B cell (primary cell): ENCODE measurements around the gene SLC17A4. TPM values are rescaled to one million over a fixed set of nuclear protein-coding genes. Genes with fewer than 3 reads are reported as not detected.

Experiments used
- ATAC-seq: fragments of 200-7000 bp; cut with Tn5 transposase; one replicate; pipeline ENCODE4 v1.10.0; 2021; ENCODE audit warnings: low read depth, mild to moderate bottlenecking, moderate number of reproducible peaks, moderate library complexity
- CTCF ChIA-PET: fragments of 350-600 bp; sonication (Branson Sonifier 250); formaldehyde crosslinking; loops from one replicate; lab custom pipeline; 2021; ENCODE audit warnings: antibody characterized with exemption, inconsistent platforms; lab: Charles Lee
- POLR2A ChIA-PET: fragments of 350-600 bp; sonication (Branson Sonifier 250); formaldehyde crosslinking; loops from one replicate; lab custom pipeline; 2021; ENCODE audit warnings: antibody characterized with exemption; lab: Charles Lee
- DNase-seq: peaks from one replicate; pipeline ENCODE4 v3.0.0; 2013
- H2AFZ ChIP-seq: 2 replicates; pipeline ENCODE4 v1.6.1; 2012; ENCODE audit warnings: mild to moderate bottlenecking, low read depth, low read length; ENCODE audit not compliant: insufficient read depth, poor library complexity, severe bottlenecking
- H3K27ac ChIP-seq, 2 donors: 1 replicate in 1 of 2; 2 replicates in 1 of 2; pipeline ENCODE4 v1.5.1; 2012 to 2013; ENCODE audit warnings: low read length in 2 of 2, mild to moderate bottlenecking in 2 of 2, moderate library complexity in 1 of 2
- H3K27me3 ChIP-seq, 4 experiments: fragments of 200-600 bp in 1 of 4; sonication (generic) in 1 of 4; replicated peaks in 1 of 4; 1 replicate in 2 of 4; 2 replicates in 2 of 4; pipeline versions ENCODE4 v1.6.1 to v1.7.0; 2013 to 2016; ENCODE audit warnings: low read length in 3 of 4, mild to moderate bottlenecking in 2 of 4, mixed read lengths in 1 of 4, moderate library complexity in 1 of 4; ENCODE audit not compliant: insufficient read depth in 4 of 4, control insufficient read depth in 3 of 4; ENCODE audit errors: control extremely low read depth in 1 of 4
- H3K36me3 ChIP-seq, 2 experiments: replicated peaks in 1 of 2; 1 replicate in 1 of 2; 2 replicates in 1 of 2; pipeline versions ENCODE4 v1.6.1 to v1.7.1; 2013; ENCODE audit warnings: low read length in 1 of 2; ENCODE audit not compliant: insufficient read depth in 2 of 2, control insufficient read depth in 1 of 2; ENCODE audit errors: control extremely low read depth in 1 of 2, extremely low read depth in 1 of 2
- H3K4me1 ChIP-seq, 2 donors: fragments of 200-600 bp in 1 of 2; sonication (generic) in 1 of 2; 1 replicate in 1 of 2; 2 replicates in 1 of 2; pipeline versions ENCODE4 v1.5.1 to v1.6.1; 2013 to 2017; ENCODE audit warnings: low read length in 2 of 2; ENCODE audit not compliant: control insufficient read depth in 2 of 2, insufficient read depth in 2 of 2
- H3K4me2 ChIP-seq: replicated peaks from 2 replicates; pipeline ENCODE3; 2012; ENCODE audit warnings: mild to moderate bottlenecking, low read depth, low read length; ENCODE audit not compliant: poor library complexity, severe bottlenecking
- H3K4me3 ChIP-seq, 5 experiments: fragments of 200-600 bp in 1 of 5; sonication (generic) in 1 of 5; 1 replicate in 3 of 5; 2 replicates in 2 of 5; pipeline versions ENCODE4 v1.5.1 to v1.7.0; 2011 to 2016; ENCODE audit warnings: low read length in 4 of 5, mild to moderate bottlenecking in 4 of 5, low read depth in 2 of 5, control low read depth in 1 of 5, moderate library complexity in 1 of 5; ENCODE audit not compliant: insufficient read depth in 1 of 5; ENCODE audit errors: control extremely low read depth in 1 of 5, extremely low read depth in 1 of 5
- H3K79me2 ChIP-seq: fragments of 200-600 bp; sonication (generic); one replicate; pipeline ENCODE4 v1.6.0; 2016; ENCODE audit warnings: low read length; ENCODE audit not compliant: control insufficient read depth, insufficient read depth
- H3K9ac ChIP-seq: fragments of 200-600 bp; sonication (generic); 2 replicates; pipeline ENCODE4 v1.6.1; 2017; ENCODE audit warnings: mild to moderate bottlenecking, low read length, moderate library complexity
- H3K9me3 ChIP-seq, 3 donors: one replicate each; pipeline versions ENCODE4 v1.6.1 to v1.7.1; 2013; ENCODE audit warnings: low read length in 2 of 3; ENCODE audit not compliant: control insufficient read depth in 2 of 3, insufficient read depth in 1 of 3; ENCODE audit errors: control extremely low read depth in 1 of 3
- H4K20me1 ChIP-seq: 2 replicates; pipeline ENCODE4 v1.6.0; 2012; ENCODE audit warnings: mild to moderate bottlenecking, low read length; ENCODE audit not compliant: insufficient read depth, control insufficient read depth, poor library complexity, severe bottlenecking
- H3K27ac Mint-ChIP-seq: one replicate; pipeline ENCODE4 v1.8.0; 2021; ENCODE audit warnings: mixed read lengths
- H3K27me3 Mint-ChIP-seq: one replicate; pipeline ENCODE4 v1.8.0; 2021; ENCODE audit warnings: mixed read lengths
- H3K4me1 Mint-ChIP-seq: one replicate; pipeline ENCODE4 v1.8.0; 2021; ENCODE audit warnings: mixed read lengths
- H3K4me3 Mint-ChIP-seq: one replicate; pipeline ENCODE4 v1.8.0; 2021; ENCODE audit warnings: mixed read lengths
- H3K9me3 Mint-ChIP-seq: one replicate; pipeline ENCODE4 v1.8.0; 2022; ENCODE audit warnings: mixed read lengths; ENCODE audit not compliant: insufficient read depth
- CTCF ChIP-seq: fragments of 200-600 bp; IDR thresholded peaks from one replicate; pipeline ENCODE4 v1.8.0; 2022; ENCODE audit warnings: antibody characterized with exemption, mild to moderate bottlenecking
- EZH2 ChIP-seq: IDR thresholded peaks from 2 replicates; pipeline ENCODE4 v1.6.1; 2012; ENCODE audit warnings: borderline replicate concordance, low read depth, mild to moderate bottlenecking, moderate library complexity, low read length; ENCODE audit not compliant: insufficient read depth, poor library complexity, severe bottlenecking
- WGBS: methylation state at CpG from one replicate; pipeline ENCODE4 v1.1.5; 2013; ENCODE audit warnings: missing lambda C conversion rate; ENCODE audit not compliant: insufficient coverage; 5-methylcytosine and 5-hydroxymethylcytosine counted together
- intact Hi-C: fragments of 100-400 bp; cut with micrococcal nuclease; formaldehyde crosslinking; loops from one replicate; pipeline ENCODE4 v1.10.0; 2022
- polyA plus RNA-seq: library from polyadenylated mRNA; depleted of rRNA; stranded (reverse); fragments of >200 nt; gene quantifications from 2 replicates; pipeline ENCODE4 v1.2.3, GENCODE V29; 2012
- total RNA-seq, 2 donors: library from RNA; stranded (reverse); fragments of 120-200 nt in 1 of 2; gene quantifications; 1 replicate in 1 of 2; 2 replicates in 1 of 2; pipeline versions ENCODE4 v1.2.3 to v1.2.4, GENCODE V29; 2013 to 2022

The SLC17A4 gene
- total and polyA plus RNA-seq, 2 donors (not counting 1 experiment from before 2014, with no cell fraction given): not detected

GRCh38 chr6:25821341-25821740, 66.8 kb downstream of the SLC17A4 start:
- Histone ChIP-seq H3K27ac (no peak overlapping the region), H3K27me3 (no peaks in the 10 kb centered on the region), H3K79me2 (no peaks in the 10 kb centered on the region), H3K9me3 (peaks cover 0 to 2% (median 0%) of the 10 kb centered on the region in 3 donors), H3K4me3 (no peak overlapping the region), H2AFZ (no peak overlapping the region), H3K4me2 (no peak overlapping the region), H3K36me3 (no peaks in the 10 kb centered on the region), H4K20me1 (no peaks in the 10 kb centered on the region), H3K9ac (no peak overlapping the region), H3K4me1 (no peaks in the 10 kb centered on the region)
- no peak for TF ChIP-seq EZH2
- TF ChIP-seq CTCF: no peak
- Mint-ChIP-seq H3K4me1 (no peaks in the 10 kb centered on the region), H3K9me3 (peaks cover 8% of the 10 kb centered on the region), H3K27me3 (peaks cover 42% of the 10 kb centered on the region), H3K27ac (no peak overlapping the region), H3K4me3 (no peak overlapping the region)
- no peak for DNase-seq
- POLR2A ChIA-PET: no interaction called here
- ATAC-seq: no peak
- intact Hi-C loops: no loop called here
- CTCF ChIA-PET: no interaction called here

- intact Hi-C loops: no loop called here
- H4K20me1 ChIP-seq: no peaks in the 10 kb centered on the region
- Mint-ChIP-seq H3K27ac (no peak overlapping the region), H3K27me3 (peaks cover 43% of the 10 kb centered on the region), H3K4me1 (no peaks in the 10 kb centered on the region), H3K4me3 (no peak overlapping the region), H3K9me3 (peaks cover 5% of the 10 kb centered on the region)
- no peak overlapping the region for H3K4me2 ChIP-seq
- DNase-seq (no peak), ATAC-seq (no peak)
- peaks cover 0 to 6% (median 2%) of the 10 kb centered on the region in 4 experiments for H3K27me3 ChIP-seq
- H2AFZ ChIP-seq: no peak overlapping the region
- no peak overlapping the region for H3K9ac ChIP-seq
- H3K79me2 ChIP-seq: no peaks in the 10 kb centered on the region
- ChIA-PET CTCF (no interaction called here), POLR2A (no interaction called here)
- no peaks in the 10 kb centered on the region for H3K9me3 ChIP-seq
- no peak overlapping the region for H3K27ac ChIP-seq
- H3K36me3 ChIP-seq: no peaks in the 10 kb centered on the region
- H3K4me1 ChIP-seq: no peaks in the 10 kb centered on the region
- H3K4me3 ChIP-seq: no peak overlapping the region
- TF ChIP-seq CTCF (no peak), EZH2 (no peak)
- no CpG with 5 or more reads among the region's 1 CpG for WGBS
These were observed 74.8 kb downstream of the SLC17A4 start for GRCh38 chr6:25829375-25829774.
